ENCODE measurements around the gene KRTAP5-9.
"Not testable (repeated sequence)": the region's sequence is repeated elsewhere in the genome, so short reads cannot be mapped to it uniquely, and the experiment has no call there.

DNA sequence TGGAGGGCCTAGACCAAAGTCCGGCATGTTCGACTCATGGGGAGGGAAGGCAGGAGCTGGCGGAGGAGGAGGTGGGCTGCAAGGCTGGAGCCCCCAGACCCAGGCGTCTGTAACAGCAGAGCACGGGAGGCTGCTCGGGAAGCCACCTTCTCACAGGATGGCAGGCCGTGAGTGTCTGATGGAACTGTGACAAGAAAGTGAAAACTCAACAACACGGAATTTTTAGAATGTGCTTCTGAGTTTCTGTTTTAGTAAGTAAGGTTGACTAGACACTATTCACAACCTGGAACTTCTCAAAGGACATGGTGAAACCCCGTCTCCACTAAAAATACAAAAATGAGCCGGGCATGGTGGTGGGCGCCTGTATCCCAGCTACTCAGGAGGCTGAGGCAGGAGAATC is 8.2 kb upstream of the KRTAP5-9 start:
- not testable (repeated sequence) for TF ChIP-seq POLR2AphosphoS5 (IDR thresholded peaks at IDR 0.05; ENCODE audit: insufficient read depth, low read depth, low read length); EZH2 (IDR thresholded peaks at IDR 0.05; ENCODE audit: borderline replicate concordance, low read depth, low read length, severe bottlenecking)
- TF ChIP-seq, protein P1, sequence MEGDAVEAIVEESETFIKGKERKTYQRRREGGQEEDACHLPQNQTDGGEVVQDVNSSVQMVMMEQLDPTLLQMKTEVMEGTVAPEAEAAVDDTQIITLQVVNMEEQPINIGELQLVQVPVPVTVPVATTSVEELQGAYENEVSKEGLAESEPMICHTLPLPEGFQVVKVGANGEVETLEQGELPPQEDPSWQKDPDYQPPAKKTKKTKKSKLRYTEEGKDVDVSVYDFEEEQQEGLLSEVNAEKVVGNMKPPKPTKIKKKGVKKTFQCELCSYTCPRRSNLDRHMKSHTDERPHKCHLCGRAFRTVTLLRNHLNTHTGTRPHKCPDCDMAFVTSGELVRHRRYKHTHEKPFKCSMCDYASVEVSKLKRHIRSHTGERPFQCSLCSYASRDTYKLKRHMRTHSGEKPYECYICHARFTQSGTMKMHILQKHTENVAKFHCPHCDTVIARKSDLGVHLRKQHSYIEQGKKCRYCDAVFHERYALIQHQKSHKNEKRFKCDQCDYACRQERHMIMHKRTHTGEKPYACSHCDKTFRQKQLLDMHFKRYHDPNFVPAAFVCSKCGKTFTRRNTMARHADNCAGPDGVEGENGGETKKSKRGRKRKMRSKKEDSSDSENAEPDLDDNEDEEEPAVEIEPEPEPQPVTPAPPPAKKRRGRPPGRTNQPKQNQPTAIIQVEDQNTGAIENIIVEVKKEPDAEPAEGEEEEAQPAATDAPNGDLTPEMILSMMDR (IDR thresholded peaks at IDR 0.05; ENCODE audit: extremely low read depth in 1 of 2, insufficient read depth in 1 of 2, low read depth in 1 of 2, low read length in 2 of 2): not testable (repeated sequence)
